HepG2 (cell line): ENCODE measurements around the gene FAM120AOS. TPM values are rescaled to one million over a fixed set of nuclear protein-coding genes. Genes with fewer than 3 reads are reported as not detected.

Experiments used
- ATAC-seq: fragments of 200-7000 bp; cut with Tn5 transposase; 3 replicates; pipeline ENCODE4 v1.9.1; 2020; ENCODE audit warnings: mild to moderate bottlenecking, moderate library complexity
- BruUV-seq: library from RNA; stranded (reverse); fragments of 400-500 nt; replicated peaks from 2 replicates; lab custom pipeline; 2021; lab: Mats Ljungman, UMichigan
- CTCF ChIA-PET: fragments of 300-600 bp; formaldehyde crosslinking; extraction: SDS; loops from one replicate; lab custom pipeline; 2021; ENCODE audit warnings: low total read pairs, inconsistent platforms, low intra/inter-chr PET ratio; lab: Yijun Ruan, JAX
- POLR2A ChIA-PET: fragments of 350-600 bp; sonication (Branson Sonifier 250); formaldehyde crosslinking; loops from one replicate; lab custom pipeline; 2020; ENCODE audit warnings: antibody characterized with exemption, inconsistent platforms; lab: Yijun Ruan, JAX
- DNase-seq: peaks from one replicate; pipeline ENCODE4 v3.0.0-alpha.2; 2015; ENCODE audit warnings: low spot score
- FAIRE-seq: peaks from 3 replicates; lab custom pipeline; 2011; peaks lifted over from hg19 to GRCh38; lab: Jason Lieb, UNC
- H2AFZ ChIP-seq: one replicate; pipeline ENCODE4 v1.6.1; 2011; ENCODE audit warnings: low read length, inconsistent platforms
- H3K27ac ChIP-seq: fragments of 300-600 bp; 3 replicates; pipeline ENCODE4 v1.8.0; 2011; ENCODE audit warnings: mixed run types, mild to moderate bottlenecking, mixed read lengths, low read length, inconsistent platforms; ENCODE audit not compliant: insufficient read depth; ENCODE audit errors: extremely low read length
- H3K27me3 ChIP-seq, 2 experiments: fragments of 200-600 bp in 1 of 2; 2 replicates in 1 of 2; 3 replicates in 1 of 2; pipeline versions ENCODE4 v1.6.0 to v1.8.0; 2011; ENCODE audit warnings: low read length in 2 of 2, mild to moderate bottlenecking in 2 of 2, moderate library complexity in 2 of 2, inconsistent platforms in 1 of 2; ENCODE audit not compliant: insufficient read depth in 2 of 2, control insufficient read depth in 1 of 2
- H3K36me3 ChIP-seq, 2 experiments: fragments of 200-600 bp in 1 of 2; replicated peaks in 1 of 2; 2 replicates in 1 of 2; 3 replicates in 1 of 2; pipeline versions ENCODE4 v1.5.1 to v1.8.0; 2011; ENCODE audit warnings: low read length in 2 of 2, inconsistent platforms in 1 of 2; ENCODE audit not compliant: insufficient read depth in 2 of 2, control insufficient read depth in 1 of 2
- H3K4me1 ChIP-seq: 2 replicates; pipeline ENCODE4 v1.5.1; 2012; ENCODE audit warnings: low read length, inconsistent platforms; ENCODE audit not compliant: insufficient read depth
- H3K4me2 ChIP-seq: 2 replicates; pipeline ENCODE4 v1.6.0; 2011; ENCODE audit warnings: low read depth, low read length, inconsistent platforms
- H3K4me3 ChIP-seq, 3 experiments: fragments of 200-600 bp in 1 of 3; sonication (generic), shearing (Covaris generic) in 1 of 3; replicated peaks in 1 of 3; 2 replicates each; pipeline ENCODE4 v1.5.1; 2011 to 2016; ENCODE audit warnings: low read length in 3 of 3, inconsistent platforms in 2 of 3, low read depth in 2 of 3, mild to moderate bottlenecking in 2 of 3, control low read depth in 1 of 3, mixed read lengths in 1 of 3; ENCODE audit not compliant: insufficient read depth in 1 of 3
- H3K79me2 ChIP-seq: one replicate; pipeline ENCODE4 v1.6.1; 2011; ENCODE audit warnings: low read length, inconsistent platforms; ENCODE audit not compliant: insufficient read depth
- H3K9ac ChIP-seq: 2 replicates; pipeline ENCODE4 v1.6.0; 2011; ENCODE audit warnings: mild to moderate bottlenecking, low read depth, low read length, inconsistent platforms; ENCODE audit not compliant: insufficient read depth
- H3K9me3 ChIP-seq: 2 replicates; pipeline ENCODE4 v1.5.1; 2012; ENCODE audit warnings: mild to moderate bottlenecking, low read length
- H4K20me1 ChIP-seq: 2 replicates; pipeline ENCODE4 v1.6.0; 2011; ENCODE audit warnings: inconsistent platforms, mild to moderate bottlenecking, low read length, moderate library complexity; ENCODE audit not compliant: insufficient read depth
- ASH2L ChIP-seq: fragments of 300-600, 200-600 bp; sonication (generic); IDR thresholded peaks from 2 replicates; pipeline ENCODE4 v1.7.0; 2017; ENCODE audit warnings: low read depth, mild to moderate bottlenecking, moderate library complexity, mixed read lengths, low read length; ENCODE audit not compliant: insufficient read length
- FOSL2 ChIP-seq: sonication (generic); formaldehyde crosslinking; IDR thresholded peaks from 2 replicates; pipeline ENCODE4 v1.4.0; 2020; ENCODE audit warnings: missing genetic modification reagents
- FOXO1 ChIP-seq: sonication (generic); formaldehyde crosslinking; IDR thresholded peaks from 2 replicates; pipeline ENCODE4 v1.4.0; 2020; ENCODE audit warnings: missing genetic modification reagents
- ZNF878 ChIP-seq: sonication (generic); formaldehyde crosslinking; IDR thresholded peaks from 2 replicates; pipeline ENCODE4 v1.8.1; 2023; ENCODE audit warnings: mild to moderate bottlenecking, missing genetic modification reagents, moderate library complexity
- WGBS: methylation state at CpG from one replicate; pipeline ENCODE4 v1.1.6; 2017; ENCODE audit warnings: low lambda C conversion rate; 5-methylcytosine and 5-hydroxymethylcytosine counted together
- in situ Hi-C: cut with HindIII; loops from 2 replicates; pipeline ENCODE4 v1.10.0; 2017; ENCODE audit warnings: low pct_unique_long_range_greater_than_20kb; ENCODE audit not compliant: extremely low pct_ligation_motif_present
- intact Hi-C: fragments of 100-400 bp; cut with micrococcal nuclease; formaldehyde crosslinking; loops from one replicate; pipeline ENCODE4 v1.10.0; 2022; ENCODE audit not compliant: unreplicated experiment
- polyA plus RNA-seq, 8 experiments: library from polyadenylated mRNA; depleted of rRNA in 3 of 8; stranded (reverse) in 7 of 8; unstranded in 1 of 8; fragments of >200 nt; fragmentation: Illumina TruSeq in 4 of 8; extraction: Trizol in 4 of 8; gene quantifications; 2 replicates each; pipeline versions ENCODE4 v1.2.1 to v1.2.3, GENCODE V29; 2011 to 2016; ENCODE audit warnings: low read depth in 4 of 8, missing spikeins in 1 of 8, mixed read lengths in 1 of 8; ENCODE audit not compliant: insufficient read depth in 1 of 8
- total RNA-seq, 5 experiments: library from RNA; depleted of rRNA; stranded (reverse); fragments of >200 nt; fragmentation: Illumina TruSeq; extraction: Trizol; gene quantifications; 2 replicates each; pipeline ENCODE4 v1.2.3, GENCODE V29; 2016; ENCODE audit warnings: low read depth in 1 of 5
- TF ChIP-seq, protein P1 (sequence below): sonication (generic); formaldehyde crosslinking; IDR thresholded peaks from 2 replicates; pipeline ENCODE4 v1.5.0; 2020; ENCODE audit warnings: mild to moderate bottlenecking, missing genetic modification reagents, borderline replicate concordance
- TF ChIP-seq, protein P2 (sequence below): sonication (generic); formaldehyde crosslinking; conservative IDR thresholded peaks from 2 replicates; pipeline ENCODE4 v1.5.0; 2020; ENCODE audit warnings: missing genetic modification reagents
- TF ChIP-seq, protein P3 (sequence below): sonication (generic); formaldehyde crosslinking; IDR thresholded peaks from 2 replicates; pipeline ENCODE4 v1.5.0; 2020; ENCODE audit warnings: mild to moderate bottlenecking, missing genetic modification reagents
- TF ChIP-seq, protein P4 (sequence below): sonication (generic); formaldehyde crosslinking; conservative IDR thresholded peaks from 2 replicates; pipeline ENCODE4 v1.4.0; 2020; ENCODE audit warnings: missing genetic modification reagents

Gene FAM120AOS
- total and polyA plus RNA-seq, 2 of the 13 experiments (the other 11 are each of a cell fraction or from before 2014, with no cell fraction given) = 28.2 to 34.6 TPM

DNA sequence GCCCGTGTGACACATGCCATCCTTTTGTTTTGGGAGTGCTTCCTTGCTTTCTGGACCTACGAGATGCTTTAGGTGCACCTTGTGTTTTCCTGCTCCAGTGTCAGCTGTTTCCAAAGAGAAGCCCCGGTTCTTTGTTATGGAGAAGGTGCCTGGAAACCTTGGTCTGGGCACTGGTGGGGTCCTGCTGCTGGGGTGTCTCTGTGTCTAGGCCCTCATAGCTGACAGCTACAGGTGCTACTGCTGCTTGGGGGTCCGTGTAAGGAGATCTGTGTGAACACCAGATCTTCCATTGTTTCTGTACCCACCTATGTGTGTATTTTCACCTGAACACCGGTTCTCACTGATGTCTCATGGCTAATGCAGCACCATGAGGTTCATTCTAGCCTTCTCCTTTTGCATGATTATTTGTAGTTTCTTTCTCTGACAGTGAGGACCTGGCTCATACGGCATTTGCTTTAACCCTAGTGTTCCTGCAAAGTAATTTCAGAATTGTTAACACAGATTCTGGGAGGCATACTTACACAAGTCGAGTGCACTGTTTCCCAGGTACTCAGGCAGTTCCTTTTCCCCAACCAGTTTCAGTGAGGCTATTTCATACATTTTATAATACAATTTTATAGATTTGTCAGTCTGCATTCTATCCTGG is 13.2 kb upstream of the FAM120AOS start (continued):
- TF ChIP-seq, protein P1, sequence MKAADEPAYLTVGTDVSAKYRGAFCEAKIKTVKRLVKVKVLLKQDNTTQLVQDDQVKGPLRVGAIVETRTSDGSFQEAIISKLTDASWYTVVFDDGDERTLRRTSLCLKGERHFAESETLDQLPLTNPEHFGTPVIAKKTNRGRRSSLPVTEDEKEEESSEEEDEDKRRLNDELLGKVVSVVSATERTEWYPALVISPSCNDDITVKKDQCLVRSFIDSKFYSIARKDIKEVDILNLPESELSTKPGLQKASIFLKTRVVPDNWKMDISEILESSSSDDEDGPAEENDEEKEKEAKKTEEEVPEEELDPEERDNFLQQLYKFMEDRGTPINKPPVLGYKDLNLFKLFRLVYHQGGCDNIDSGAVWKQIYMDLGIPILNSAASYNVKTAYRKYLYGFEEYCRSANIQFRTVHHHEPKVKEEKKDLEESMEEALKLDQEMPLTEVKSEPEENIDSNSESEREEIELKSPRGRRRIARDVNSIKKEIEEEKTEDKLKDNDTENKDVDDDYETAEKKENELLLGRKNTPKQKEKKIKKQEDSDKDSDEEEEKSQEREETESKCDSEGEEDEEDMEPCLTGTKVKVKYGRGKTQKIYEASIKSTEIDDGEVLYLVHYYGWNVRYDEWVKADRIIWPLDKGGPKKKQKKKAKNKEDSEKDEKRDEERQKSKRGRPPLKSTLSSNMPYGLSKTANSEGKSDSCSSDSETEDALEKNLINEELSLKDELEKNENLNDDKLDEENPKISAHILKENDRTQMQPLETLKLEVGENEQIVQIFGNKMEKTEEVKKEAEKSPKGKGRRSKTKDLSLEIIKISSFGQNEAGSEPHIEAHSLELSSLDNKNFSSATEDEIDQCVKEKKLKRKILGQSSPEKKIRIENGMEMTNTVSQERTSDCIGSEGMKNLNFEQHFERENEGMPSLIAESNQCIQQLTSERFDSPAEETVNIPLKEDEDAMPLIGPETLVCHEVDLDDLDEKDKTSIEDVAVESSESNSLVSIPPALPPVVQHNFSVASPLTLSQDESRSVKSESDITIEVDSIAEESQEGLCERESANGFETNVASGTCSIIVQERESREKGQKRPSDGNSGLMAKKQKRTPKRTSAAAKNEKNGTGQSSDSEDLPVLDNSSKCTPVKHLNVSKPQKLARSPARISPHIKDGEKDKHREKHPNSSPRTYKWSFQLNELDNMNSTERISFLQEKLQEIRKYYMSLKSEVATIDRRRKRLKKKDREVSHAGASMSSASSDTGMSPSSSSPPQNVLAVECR (CRISPR knock-in tag) = 0 out of 2 replicates have a peak, but pooled peaks have one; percentile 19
- peak; percentile 11 for TF ChIP-seq ASH2L
- TF ChIP-seq, protein P2, sequence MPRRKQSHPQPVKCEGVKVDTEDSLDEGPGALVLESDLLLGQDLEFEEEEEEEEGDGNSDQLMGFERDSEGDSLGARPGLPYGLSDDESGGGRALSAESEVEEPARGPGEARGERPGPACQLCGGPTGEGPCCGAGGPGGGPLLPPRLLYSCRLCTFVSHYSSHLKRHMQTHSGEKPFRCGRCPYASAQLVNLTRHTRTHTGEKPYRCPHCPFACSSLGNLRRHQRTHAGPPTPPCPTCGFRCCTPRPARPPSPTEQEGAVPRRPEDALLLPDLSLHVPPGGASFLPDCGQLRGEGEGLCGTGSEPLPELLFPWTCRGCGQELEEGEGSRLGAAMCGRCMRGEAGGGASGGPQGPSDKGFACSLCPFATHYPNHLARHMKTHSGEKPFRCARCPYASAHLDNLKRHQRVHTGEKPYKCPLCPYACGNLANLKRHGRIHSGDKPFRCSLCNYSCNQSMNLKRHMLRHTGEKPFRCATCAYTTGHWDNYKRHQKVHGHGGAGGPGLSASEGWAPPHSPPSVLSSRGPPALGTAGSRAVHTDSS (CRISPR knock-in tag) = no peak
- TF ChIP-seq, all 625 proteins: peak for 2

DNA sequence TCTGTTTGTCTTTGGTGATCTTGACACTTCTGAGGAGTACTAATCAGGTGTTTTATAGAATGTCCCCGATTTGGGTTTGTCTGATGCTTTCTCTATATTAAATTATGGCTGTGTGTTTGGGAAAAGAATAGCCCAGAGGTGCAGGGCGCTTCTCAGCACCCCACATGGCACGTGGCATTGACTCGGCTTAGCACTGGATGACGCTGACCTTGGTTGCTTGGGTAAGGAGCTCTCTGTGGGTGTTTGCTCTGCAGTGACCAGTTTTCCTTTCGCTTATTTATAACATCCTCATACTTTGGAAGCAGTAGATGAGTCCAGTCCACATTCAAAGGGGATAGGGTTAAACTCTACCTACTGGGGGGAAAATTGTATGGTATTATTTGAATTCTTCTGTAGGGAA is 12.5 kb upstream of the FAM120AOS start:
- BruUV-seq = no TSS peak
- no peak for FAIRE-seq
- ChIA-PET POLR2A (interaction anchor here (2.5 kb wide), 1 partner anchor 12 kb away, joined by 10 read pairs; the partner anchor contains the start of gene FAM120AOS), CTCF (no interaction called here)
- H3K9me3 ChIP-seq = no peaks in the 10 kb centered on the region
- in situ Hi-C loops (no loop called here), intact Hi-C loops (no loop called here)
- H3K36me3 ChIP-seq = peaks cover 0 to 2% of the 10 kb centered on the region in 2 experiments; a peak in 1 of 5 replicates
- peaks cover 97% of the 10 kb centered on the region for H3K79me2 ChIP-seq
- no peaks in the 10 kb centered on the region for H3K27me3 ChIP-seq
- no peak overlapping the region for H2AFZ ChIP-seq
- DNase-seq = no peak
- peak; percentile 22; the same call in 2 of the 3 replicates for ATAC-seq
- H3K9ac ChIP-seq = peak overlapping the region; percentile 13; the same call in 1 of the 2 replicates
- no peak overlapping the region for H3K4me2 ChIP-seq
- H3K4me1 ChIP-seq = peaks cover 97% of the 10 kb centered on the region
- H4K20me1 ChIP-seq = peaks cover 21% of the 10 kb centered on the region
- peak overlapping the region; percentile 68 for H3K27ac ChIP-seq
- TF ChIP-seq FOSL2 = no peak
- TF ChIP-seq ZNF878 (CRISPR knock-in tag) = no peak
- no peak for TF ChIP-seq FOXO1
- TF ChIP-seq, protein P3, sequence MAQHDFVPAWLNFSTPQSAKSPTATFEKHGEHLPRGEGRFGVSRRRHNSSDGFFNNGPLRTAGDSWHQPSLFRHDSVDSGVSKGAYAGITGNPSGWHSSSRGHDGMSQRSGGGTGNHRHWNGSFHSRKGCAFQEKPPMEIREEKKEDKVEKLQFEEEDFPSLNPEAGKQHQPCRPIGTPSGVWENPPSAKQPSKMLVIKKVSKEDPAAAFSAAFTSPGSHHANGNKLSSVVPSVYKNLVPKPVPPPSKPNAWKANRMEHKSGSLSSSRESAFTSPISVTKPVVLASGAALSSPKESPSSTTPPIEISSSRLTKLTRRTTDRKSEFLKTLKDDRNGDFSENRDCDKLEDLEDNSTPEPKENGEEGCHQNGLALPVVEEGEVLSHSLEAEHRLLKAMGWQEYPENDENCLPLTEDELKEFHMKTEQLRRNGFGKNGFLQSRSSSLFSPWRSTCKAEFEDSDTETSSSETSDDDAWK (CRISPR knock-in tag) = no peak
- TF ChIP-seq, protein P4, sequence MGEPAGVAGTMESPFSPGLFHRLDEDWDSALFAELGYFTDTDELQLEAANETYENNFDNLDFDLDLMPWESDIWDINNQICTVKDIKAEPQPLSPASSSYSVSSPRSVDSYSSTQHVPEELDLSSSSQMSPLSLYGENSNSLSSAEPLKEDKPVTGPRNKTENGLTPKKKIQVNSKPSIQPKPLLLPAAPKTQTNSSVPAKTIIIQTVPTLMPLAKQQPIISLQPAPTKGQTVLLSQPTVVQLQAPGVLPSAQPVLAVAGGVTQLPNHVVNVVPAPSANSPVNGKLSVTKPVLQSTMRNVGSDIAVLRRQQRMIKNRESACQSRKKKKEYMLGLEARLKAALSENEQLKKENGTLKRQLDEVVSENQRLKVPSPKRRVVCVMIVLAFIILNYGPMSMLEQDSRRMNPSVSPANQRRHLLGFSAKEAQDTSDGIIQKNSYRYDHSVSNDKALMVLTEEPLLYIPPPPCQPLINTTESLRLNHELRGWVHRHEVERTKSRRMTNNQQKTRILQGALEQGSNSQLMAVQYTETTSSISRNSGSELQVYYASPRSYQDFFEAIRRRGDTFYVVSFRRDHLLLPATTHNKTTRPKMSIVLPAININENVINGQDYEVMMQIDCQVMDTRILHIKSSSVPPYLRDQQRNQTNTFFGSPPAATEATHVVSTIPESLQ = no peak
- H3K4me3 ChIP-seq = no peak overlapping the region
- 76% methylated on average over 6 of the region's 6 CpGs for WGBS
